Dedifferentiated amniotic fluid mesenchymal stem cell (primary cell): ENCODE data around the gene CCDC12.
"Not testable (repeated sequence)": the region's sequence is repeated elsewhere in the genome, so short reads cannot be mapped to it uniquely, and the experiment has no call there.

Experiments
- DNase-seq: peaks from one replicate; pipeline ENCODE4 v3.0.0-alpha.2; 2016; ENCODE audit errors: extremely low spot score

The CCDC12 gene

DNA sequence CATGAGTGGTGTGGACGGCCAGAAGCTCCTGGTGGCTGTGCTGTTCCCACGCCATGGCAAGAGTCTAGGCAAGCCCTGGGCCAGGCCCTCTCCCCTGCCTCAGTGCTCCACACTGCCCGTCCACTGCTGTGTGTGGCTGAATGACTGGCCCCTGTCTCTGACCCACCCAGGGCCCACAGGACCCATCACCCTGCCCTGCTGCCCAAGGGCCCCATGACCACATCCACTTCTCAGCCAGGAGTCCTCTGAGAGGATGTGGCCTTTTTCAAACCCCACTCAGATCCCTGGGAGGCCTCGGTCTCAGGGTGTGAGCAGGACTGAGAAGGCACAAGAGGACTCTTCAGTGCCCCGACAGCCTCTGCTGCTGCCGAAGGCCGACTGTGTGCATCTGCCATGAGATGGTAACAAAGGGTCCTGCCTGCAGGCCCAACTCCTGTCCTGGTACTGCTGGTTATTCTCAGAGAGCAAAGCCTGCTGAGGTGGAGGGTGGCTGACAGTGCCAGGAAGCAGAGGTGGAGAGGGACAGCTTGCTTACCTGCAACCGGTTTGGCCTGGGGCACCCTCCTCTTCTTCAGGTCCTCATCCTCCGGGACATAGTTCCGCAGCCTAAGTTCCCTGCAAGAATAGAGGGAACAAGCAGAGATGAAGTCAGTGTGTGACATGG is 51.5 kb downstream of the CCDC12 start:
- no peak for DNase-seq

DNA sequence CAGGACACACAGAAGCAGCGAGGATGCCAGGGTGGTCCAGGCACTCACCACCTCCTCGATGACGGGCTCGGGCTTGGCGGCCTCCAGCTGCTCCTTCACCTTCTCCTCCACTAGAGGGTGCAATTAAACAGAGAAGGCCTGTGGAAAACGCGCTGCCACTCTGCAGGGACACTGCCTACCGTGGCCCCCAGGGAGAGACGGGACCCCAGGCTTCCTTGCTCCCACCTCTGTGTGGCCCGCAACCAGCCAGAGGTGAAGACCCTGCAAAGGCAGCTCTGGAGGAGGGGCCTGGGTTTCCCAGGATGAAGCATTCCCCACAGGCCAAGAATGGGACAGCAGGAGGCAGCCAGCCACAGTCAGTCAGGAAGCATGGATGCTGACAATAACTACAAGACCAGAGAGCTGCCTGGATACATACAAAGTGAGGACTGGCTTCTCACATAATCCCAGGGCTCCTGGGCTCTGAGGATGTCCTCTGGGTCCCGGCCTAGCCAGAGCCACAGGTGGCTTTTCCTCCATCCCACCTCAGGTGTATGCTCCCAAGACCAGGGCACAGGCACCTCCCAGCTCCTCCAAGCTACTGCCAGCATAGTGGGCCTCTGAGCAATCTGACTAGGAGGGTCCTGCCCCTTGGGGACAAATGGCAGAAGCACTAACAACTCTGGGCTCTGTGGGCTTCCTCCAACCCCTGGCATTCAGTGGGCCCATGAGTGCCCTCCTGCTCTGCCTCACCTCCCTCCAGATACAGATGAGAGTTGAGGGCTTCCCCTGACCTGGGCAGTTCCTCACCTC is 52.8 kb downstream of the CCDC12 start:
- DNase-seq = peak; percentile 16

DNA sequence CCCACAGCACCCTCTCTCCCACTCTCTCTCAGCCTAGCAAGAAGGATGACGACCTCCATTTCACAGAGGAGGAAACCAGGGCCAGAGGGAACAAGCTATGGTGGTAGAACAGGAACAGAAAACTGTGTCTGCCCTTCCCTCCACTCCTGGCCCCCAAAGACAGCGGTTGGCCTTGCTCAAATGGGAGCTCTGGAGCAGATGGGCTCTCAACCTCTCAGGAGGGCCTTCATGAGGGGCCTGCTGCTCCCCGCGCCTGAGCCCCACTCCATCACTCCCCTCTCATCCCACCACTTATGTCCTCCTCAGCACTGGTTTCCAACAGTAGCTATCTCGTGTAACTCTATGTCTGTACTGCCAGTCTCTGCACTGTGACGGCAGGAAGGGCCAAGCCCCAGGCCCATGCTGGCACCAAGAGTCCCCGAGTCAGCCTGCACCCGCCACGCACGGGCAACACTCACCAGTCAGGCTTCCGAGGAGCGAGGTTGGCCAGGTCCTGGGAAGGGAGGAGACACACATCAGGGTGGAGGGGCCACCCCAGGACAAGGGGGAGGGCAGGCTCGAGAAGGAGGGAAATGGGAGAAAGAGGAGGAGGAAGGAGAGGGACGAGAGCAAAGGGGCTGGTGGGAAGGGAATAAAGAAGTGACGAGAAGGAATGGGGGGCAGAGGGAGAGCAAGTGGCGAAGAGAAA is 53.5 kb downstream of the CCDC12 start:
- DNase-seq = no peak

DNA sequence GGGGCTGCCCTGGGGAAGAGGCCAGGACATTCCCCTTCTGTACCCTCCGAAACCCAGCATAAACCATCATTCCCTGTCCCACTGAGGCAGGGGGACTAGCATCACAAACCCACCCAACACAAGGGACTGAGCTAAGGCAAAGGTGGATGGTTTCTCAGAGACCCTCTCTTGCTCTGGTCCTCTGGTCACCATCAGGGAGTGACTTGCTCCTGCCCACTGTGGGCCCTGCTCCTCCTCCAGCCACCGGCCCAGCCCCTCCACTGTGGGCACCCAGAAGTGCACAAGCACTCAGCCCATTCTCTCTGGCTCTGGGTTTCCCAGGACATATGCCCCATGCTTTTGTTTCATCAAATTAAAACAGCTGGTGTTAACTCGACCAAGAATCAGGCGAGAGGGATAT is 54.1 kb downstream of the CCDC12 start:
- no peak for DNase-seq

DNA sequence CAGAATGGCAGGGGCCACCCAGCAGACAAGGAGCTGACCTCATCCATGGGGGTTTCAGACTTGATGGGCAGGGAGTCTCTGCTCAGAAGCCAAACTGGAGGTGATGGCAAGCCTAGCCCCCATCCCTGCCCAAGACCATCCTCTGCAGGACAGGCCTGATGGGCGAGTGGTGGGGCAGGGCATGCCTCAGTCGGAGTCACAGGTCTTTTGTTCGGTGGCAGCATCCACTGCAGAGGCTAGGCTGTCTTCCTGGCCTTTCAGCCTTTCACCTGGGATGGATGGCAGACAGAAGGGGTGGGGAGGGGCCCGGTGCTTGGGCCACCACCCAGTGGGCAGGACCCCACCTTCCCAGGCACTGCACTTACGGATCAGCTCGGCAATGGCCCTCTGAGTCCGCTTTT is 54.7 kb downstream of the CCDC12 start:
- DNase-seq = no peak

DNA sequence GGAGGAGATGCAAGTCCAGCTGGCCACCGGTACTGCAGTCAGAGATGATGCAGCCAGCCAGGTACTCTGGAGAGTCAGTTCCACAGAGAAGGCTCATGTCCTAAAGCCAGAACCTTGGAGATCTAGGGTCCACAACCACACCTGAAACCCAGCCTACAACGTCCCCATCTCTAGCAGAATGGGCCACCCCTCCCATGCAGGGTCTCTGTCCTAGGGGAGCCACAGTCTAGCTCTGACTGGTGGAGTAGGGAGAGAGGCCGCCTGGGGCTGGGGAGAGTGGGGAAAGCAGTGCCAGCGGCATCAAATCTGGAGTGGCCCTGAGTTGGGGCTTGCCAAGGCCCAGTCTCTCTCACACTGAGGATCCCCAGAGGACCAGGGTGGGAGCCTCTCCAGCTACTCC is 55.5 kb downstream of the CCDC12 start:
- no peak for DNase-seq

DNA sequence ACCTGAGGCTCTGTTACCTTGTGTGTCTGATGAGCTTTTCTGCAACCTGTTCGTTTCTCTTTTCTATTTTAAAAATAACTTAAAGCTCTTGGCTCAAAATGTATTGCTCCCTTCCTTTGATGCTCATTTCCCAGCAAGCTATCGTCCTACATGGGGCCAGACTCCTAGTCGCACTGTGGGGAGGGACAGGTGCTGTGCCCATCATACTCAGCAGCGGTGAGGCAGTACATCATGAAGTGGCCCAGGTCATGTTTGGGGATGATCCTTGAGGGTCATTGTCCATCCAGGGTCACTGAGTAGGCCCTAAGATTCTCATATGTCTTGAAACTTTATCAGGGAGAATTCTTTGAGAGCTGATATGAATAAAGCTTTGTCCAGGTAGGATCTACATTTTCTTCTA is 57.9 kb downstream of the CCDC12 start:
- no peak for DNase-seq

DNA sequence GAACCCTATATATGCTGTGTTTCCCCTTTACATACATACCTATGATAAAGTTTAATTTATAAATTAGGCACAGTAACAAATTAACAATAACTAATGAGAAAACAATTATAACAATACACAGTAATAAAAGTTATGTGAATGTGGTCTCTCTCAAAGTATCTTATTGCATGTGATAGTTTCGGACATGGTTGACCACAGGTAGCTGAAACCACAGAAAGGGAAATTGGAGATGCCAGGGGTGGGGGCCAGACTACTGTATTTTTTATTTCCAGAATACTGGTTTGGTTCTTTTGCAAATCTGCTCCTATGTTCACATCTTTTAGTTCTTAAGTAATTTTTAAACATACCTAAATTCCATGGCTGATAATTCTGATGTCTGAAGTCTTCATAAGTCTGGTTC is 58.3 kb downstream of the CCDC12 start:
- DNase-seq = no peak

DNA sequence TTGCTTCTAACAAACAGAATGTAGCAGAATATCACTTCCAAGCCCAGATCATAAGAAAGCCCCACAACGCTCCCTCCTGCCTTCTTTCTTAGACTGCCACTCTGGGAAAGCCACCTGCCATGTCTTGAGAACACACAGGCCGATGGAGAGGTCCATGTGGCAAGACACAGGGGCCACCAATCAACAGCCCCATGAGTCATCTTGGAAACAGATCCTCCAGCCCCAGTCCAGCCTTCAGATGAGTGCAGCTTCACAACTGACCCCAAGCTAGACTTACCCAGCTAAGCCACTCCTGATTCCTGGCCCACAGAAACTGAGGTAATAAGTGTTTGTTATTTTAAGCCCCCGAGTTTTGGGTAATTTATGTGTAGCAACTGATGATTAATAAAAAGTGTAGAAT is 59.3 kb downstream of the CCDC12 start:
- DNase-seq = no peak

DNA sequence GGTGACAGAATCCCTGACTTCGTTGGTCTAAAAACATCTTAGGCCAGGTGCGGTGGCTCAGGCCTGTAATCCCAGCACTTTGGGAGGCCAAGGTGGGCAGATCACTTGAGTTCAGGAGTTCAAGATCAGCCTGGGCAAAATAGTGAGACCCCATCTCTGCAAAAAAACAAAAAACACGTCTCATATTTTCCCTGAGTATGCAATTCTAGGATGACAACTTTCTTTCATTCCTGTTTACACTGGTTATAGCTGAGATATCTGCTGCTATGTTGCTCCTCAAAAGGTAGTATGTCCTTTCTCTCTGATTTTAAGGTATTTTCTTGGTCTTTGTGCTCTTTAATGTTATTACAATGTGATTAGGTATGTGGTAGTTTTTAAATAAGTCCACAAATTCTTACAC is 59.7 kb downstream of the CCDC12 start:
- DNase-seq = no peak

DNA sequence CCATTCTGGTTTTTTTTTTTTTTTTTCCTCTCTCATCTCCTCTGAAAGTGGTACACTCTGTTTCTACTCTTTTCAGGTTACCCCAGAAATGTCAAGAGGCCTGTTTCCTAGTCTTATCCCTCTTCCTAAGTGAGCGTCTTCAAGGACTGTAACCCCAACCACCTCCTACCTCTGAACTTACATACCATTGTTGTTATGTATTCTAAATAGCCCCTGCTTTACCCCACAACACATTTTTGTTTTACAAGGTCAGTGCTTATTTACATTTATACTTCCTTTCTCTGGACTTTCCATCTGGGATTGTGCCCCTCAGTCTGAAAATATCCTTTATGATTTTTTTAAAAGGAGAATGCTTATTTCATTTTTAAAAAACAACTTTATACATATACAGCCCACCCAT is 60.3 kb downstream of the CCDC12 start:
- DNase-seq = no peak

DNA sequence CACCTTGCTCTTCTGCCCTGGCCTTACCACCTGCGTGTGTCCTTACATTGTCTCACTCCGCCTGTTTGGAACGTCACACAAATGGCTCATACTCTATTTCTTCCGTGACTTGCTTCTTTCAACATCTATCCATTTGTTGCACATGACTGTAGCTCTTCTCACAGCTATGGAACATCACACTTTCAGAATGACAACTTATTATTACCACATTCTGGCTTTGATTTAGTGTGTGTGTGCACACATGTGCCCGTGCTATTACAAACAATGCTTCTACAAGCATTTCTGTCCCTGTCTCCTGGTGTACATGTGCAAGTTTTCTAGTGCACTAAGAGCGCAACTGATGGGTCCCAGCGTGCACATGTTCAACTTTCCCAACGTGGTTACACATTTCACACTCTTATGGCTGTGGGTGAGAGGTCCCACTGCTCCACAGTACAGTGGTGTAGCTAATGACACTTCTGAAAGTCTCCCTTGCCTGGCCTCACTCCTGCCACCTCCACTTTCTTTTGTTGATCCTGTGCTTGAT is 61.2 kb downstream of the CCDC12 start:
- DNase-seq = no peak

DNA sequence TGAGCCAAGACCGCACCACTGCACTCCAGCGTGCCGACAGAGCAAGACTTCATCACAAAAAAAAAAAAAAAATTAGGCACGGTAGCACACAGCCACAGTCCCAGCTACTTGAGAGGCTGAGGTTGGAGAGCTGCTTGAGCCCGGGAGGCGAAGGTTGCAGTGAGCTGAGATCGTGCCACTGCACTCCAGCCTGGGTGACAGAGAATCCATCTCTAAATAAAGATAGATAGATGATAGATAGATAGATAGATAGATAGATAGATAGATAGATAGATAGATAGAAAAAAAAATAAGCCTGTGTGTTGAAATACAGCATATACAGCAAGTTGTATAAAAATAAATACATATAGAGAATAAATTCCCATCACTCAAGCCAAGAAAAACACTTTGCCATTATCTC is 61.7 kb downstream of the CCDC12 start:
- no peak for DNase-seq

DNA sequence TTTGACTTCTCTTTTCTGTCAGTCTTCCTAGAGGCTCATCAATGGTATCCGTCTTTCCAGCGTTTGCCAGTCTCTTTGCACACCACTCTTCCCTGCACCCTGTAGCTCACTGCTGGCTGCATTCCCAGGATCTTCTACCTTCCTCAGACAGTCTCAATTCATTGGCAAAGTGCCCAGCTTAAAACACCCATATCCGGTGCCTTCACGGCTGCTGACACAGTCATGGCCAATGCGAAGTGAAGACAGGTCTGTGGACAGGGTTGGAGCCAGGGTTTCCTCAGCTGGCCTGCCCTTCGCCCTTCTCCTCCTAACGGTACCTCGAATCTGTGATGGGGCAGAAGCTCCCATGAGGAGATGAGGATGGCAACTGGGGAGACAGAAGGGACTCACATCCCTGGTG is 62.9 kb downstream of the CCDC12 start:
- DNase-seq = no peak

DNA sequence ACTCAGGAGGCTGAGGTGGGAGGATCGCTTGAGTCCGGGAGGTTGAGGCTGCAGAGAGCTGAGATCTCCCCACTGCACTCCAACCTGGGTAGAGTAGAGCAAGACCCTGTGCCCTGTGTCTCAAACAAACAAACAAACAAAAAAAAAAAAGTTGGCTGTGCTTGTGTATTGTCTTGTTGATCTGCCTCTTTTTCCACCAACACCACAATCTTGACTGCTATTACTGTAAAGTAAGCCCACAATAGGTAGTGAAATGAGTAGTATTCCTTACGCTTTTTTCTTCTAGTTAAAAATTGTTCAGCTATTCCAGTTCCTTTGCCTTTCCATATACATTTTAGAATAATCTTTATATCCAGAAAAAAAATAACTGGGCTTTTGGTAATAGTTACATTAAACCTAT is 63.6 kb downstream of the CCDC12 start:
- DNase-seq = no peak

DNA sequence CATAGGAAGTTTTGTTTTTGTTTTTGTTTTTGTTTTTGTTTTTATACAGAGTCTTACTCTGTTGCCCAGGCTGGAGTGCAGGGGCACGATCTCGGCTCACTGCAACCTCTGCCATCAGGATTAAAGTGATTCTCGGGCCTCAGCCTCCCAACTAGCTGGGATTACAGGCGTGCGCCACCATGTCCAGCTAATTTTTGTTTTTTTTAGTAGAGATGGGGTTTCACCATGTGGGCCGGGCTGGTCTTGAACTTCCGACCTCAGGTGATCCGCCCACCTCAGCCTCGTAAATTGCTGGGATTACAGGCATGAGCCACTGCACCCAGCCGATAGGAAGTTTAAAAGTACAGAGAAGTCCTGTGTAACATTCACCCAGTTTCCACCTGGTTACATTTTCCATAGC is 65.6 kb downstream of the CCDC12 start:
- DNase-seq = not testable (repeated sequence)

DNA sequence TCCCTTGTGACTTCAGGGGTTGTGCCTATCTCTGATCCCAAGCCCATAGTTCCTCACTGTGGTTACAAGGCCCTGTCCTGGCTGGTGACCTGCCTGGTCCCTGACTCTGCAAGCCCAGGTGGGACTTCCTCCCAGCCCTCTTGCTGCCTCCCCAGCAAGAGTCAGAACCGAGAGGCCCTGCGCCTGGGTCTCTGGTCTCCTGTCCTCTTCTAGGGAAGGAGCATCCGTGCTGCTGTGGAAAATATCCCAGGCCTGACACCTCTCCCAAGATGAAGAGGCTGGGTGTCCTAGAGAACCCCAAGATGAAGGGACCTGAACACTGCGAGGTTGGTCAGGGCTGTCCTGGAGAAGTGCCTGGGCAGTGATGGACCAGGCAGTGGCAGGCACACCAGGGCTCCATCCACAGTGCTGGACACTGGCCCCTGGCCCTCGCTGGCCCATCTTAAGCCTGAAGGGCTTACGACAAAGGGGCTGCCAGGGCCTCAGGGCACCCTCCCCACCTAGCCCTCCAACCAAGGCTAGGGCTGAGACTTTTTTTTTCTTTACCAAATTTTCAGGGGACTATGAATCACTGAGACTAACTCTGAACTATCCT is 66.3 kb downstream of the CCDC12 start:
- no peak for DNase-seq

DNA sequence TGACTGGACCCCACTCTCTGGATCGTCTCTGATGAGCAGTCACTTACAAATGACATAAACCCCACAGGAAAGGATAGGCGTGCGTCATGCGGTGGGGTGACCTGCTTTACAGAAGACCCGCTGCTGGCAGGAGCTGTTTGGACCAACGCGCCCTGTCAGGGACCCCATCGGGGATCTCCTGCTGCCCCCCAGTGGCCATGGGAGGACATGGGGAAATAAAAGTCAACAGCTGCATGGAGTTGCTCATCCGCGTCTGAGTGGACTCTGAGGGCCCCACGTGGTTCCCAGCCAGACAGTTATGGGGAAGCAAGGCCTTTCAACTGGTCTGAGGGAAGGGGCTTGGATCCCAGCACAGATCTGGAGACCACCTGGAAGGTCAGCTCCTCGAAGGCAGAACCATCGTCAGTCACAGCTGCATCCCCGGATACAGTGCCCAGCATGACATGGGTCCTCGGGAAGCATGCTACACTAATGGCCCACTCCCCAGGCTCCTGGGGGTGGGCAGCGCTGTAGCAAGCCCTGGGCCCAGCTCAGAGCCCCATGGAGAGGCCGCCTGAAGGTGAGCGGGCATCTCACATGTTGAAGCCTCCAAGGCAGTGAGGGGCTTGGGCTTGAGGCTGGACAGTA is 66.9 kb downstream of the CCDC12 start:
- DNase-seq = peak; percentile 73

DNA sequence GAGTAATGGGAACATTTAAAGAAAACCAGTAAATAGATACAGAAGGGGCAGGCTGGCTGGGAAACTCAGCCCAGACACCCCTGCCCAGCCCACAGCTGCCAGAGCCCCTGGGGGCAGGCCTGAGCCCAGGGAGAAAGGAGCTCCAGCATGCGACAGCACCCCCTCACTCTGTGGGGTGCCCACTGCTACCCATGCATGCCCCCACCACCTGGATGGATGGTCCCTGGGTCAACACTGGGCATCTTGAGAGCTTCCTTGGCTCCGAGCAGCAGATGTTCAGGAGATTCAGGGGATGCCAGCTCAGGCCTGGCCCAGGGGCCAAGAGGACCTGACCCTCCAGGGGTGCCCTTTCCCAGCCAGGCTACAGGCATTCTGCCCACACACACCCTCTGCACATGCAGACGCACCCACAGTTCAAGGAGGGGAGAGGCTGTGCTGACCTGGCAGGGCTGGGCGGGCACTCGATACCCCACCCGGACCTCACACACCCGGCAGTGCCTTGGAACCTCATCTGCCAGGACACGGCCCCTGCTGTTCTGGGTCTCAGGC is 67.5 kb downstream of the CCDC12 start:
- DNase-seq = no peak

DNA sequence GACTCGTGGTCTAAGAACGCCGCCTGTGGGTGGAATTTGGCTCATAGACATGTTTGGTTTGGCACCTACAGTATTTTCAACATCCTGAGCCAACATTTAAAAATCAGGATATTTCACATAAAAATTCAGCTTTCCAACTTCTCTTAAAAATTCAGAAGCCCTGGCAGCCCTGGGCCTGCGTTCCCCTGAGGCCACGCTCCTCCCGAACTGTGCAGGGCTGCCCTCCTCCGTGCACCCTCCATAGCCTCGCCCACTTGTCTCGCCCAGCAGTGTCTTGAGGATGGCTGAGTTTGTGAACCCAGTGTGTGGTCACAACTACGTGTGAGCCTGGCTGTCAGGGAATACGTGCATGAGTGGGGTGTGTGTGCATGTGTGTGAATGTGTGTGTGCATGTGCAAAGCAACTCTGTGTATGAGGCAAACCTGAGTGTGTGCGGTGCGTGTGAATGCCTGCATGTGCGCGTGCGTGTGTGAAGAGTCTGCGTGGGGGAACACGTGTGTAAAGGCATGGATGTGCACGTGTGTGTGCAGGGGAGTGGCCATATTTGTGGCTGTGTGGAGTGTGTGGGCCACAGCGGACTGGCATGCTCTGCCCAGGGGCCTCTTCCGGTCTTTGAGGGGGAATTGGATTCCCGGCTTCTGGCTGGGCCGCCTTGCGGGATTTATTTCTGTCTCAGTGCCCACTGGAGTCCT is 68.1 kb downstream of the CCDC12 start:
- DNase-seq = peak; percentile 59

DNA sequence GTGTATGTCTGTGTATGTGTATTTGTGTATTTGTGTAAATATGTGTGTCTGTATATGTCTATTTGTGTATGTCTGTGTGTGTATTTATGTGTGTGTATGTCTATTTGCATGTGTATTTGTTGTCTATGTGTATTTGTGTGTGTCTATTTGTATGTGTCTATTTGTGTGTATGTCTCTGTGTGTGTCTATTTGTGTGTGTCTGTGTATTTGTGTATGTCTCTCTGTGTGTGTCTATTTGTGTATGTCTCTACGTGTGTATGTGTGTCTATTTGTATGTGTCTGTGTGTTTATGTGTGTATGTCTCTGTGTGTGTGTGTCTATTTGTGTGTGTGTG is 68.6 kb downstream of the CCDC12 start:
- DNase-seq = no peak
